Measurements from ENCODE around the gene PDCD7. TPM values are rescaled to one million over a fixed set of nuclear protein-coding genes. Genes with fewer than 3 reads are reported as not detected.
"Not testable (repeated sequence)": the region's sequence is repeated elsewhere in the genome, so short reads cannot be mapped to it uniquely, and the experiment has no call there.

The PDCD7 gene, protein sequence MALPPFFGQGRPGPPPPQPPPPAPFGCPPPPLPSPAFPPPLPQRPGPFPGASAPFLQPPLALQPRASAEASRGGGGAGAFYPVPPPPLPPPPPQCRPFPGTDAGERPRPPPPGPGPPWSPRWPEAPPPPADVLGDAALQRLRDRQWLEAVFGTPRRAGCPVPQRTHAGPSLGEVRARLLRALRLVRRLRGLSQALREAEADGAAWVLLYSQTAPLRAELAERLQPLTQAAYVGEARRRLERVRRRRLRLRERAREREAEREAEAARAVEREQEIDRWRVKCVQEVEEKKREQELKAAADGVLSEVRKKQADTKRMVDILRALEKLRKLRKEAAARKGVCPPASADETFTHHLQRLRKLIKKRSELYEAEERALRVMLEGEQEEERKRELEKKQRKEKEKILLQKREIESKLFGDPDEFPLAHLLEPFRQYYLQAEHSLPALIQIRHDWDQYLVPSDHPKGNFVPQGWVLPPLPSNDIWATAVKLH
- 20.3 TPM for polyA plus RNA-seq (2013, experiment 1 of 2)
- 19.4 TPM for polyA plus RNA-seq (2013, experiment 2 of 2)

DNA sequence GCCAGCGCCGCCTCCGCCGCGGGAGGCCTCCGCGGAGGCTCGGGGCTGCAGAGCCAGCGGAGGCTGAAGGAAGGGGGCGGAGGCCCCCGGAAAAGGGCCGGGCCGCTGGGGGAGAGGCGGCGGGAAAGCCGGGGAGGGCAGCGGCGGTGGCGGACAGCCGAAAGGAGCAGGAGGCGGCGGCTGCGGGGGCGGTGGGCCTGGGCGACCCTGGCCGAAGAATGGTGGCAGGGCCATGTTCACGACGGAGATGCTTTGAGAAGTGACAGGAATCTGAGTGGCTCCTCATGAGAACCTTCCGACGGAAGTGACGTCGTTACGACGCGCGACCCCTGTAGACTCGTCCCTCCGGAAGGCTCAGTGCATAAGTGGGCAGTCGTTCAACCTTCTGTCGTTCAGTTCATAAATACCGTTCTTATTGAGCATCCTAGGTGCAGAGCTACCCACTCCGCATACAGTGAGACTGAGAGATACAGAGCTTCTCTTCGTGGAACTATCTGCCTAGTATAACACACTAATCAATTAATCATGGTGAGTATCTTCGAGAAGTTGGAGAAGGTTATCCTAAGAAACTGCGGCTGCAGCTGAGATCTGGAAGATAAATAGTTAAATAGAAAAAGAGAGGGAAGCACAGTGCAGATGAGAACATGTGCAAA lies at the start of gene PDCD7:
PDCD7 (minus strand) TSS at position 261 of the 653 bp plus-strand sequence; CDS start at position 234, 27 bp downstream.
- peak within 1 kb of the TSS; percentile 77 to 95 for H3K4ac ChIP-seq (ENCODE audit: low read depth in 1 of 2, low read length in 2 of 2)
- no peaks in the 10 kb centered on the region for H3K9me3 ChIP-seq (ENCODE audit: control insufficient read depth, low read length)
- peak within 1 kb of the TSS; percentile 82 for H2BK5ac ChIP-seq (ENCODE audit: low read depth, low read length, poor library complexity, severe bottlenecking)
- H3K18ac ChIP-seq (ENCODE audit: low read depth in 1 of 2, low read length in 2 of 2): peak within 1 kb of the TSS; percentile 97 to 98
- peak within 1 kb of the TSS; percentile 86 for H2BK15ac ChIP-seq (ENCODE audit: low read depth, poor library complexity, severe bottlenecking)
- H3K23ac ChIP-seq (ENCODE audit: low read length in 2 of 2): peak within 1 kb of the TSS in 1 of 2 experiments; percentile 77
- H3K14ac ChIP-seq (ENCODE audit: low read length in 2 of 2): peak within 1 kb of the TSS in 1 of 2 experiments; percentile 97
- H3K79me1 ChIP-seq (replicated peaks; ENCODE audit: low read length, poor library complexity, severe bottlenecking): peaks cover 19% of the 10 kb centered on the region
- WGBS: under 1% methylated on average over 41 of the region's 45 CpGs
- H3K4me2 ChIP-seq (ENCODE audit: low read length, poor library complexity, severe bottlenecking): peak within 1 kb of the TSS; percentile 92
- peaks cover 2% of the 10 kb centered on the region for H3K4me1 ChIP-seq (ENCODE audit: control insufficient read depth, insufficient read depth, low read depth, low read length)
- H2BK120ac ChIP-seq (ENCODE audit: low read depth, low read length): peak within 1 kb of the TSS; percentile 77
- H3K9ac ChIP-seq (ENCODE audit: low read length): peak within 1 kb of the TSS; percentile 95
- peak within 1 kb of the TSS; percentile 90 for H2AFZ ChIP-seq (ENCODE audit: low read depth, low read length)
- H2BK12ac ChIP-seq (ENCODE audit: low read length in 2 of 2): peak within 1 kb of the TSS in 1 of 2 experiments; percentile 42
- no peaks in the 10 kb centered on the region for H3K27me3 ChIP-seq (ENCODE audit: control insufficient read depth in 1 of 2, insufficient read depth in 1 of 2, low read length in 2 of 2)
- peak within 1 kb of the TSS; percentile 97 for H4K8ac ChIP-seq (ENCODE audit: low read length)
- H2AK5ac ChIP-seq (ENCODE audit: low read length, severe bottlenecking): no peak within 1 kb of the TSS
- peaks cover 12 to 18% of the 10 kb centered on the region in 2 experiments for H3K36me3 ChIP-seq (ENCODE audit: control insufficient read depth in 1 of 2, insufficient read depth in 2 of 2, low read depth in 1 of 2, low read length in 2 of 2)
- peak; percentile 95 for DNase-seq
- H3K27ac ChIP-seq (ENCODE audit: low read length, poor library complexity, severe bottlenecking): peak within 1 kb of the TSS; percentile 57
- H3K4me3 ChIP-seq (ENCODE audit: insufficient read depth in 1 of 2, low read depth in 1 of 2, low read length in 2 of 2): peak within 1 kb of the TSS; percentile 91 to 93
- peak within 1 kb of the TSS; percentile 86 for H4K91ac ChIP-seq (ENCODE audit: low read length)

DNA sequence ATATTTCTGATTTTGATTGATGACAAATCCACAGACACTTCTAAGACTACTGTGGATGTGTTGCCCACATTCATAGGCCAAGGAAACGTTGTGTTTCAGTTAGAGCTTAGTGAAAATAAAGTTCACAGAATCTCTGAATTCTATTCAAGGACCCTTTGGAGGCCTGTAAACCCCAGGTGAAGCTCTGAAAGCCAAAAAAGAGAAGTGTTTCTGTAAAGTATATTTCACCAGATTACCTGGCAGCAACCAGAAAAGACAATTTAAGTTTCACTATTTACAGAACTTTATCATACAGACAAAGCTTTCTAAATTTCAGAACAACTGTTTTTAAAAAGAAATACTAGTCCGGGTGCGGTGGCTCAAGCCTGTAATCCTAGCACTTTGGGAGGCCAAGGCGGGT lies 48.9 kb upstream of the PDCD7 start:
- Histone ChIP-seq H2AK5ac (ENCODE audit: low read length, severe bottlenecking) (no peak overlapping the region), H3K79me1 (replicated peaks; ENCODE audit: low read length, poor library complexity, severe bottlenecking) (peaks cover 3% of the 10 kb centered on the region), H2BK12ac (ENCODE audit: low read length in 2 of 2) (no peak overlapping the region), H2BK5ac (ENCODE audit: low read depth, low read length, poor library complexity, severe bottlenecking) (no peak overlapping the region), H2BK120ac (ENCODE audit: low read depth, low read length) (no peak overlapping the region), H3K23ac (ENCODE audit: low read length in 2 of 2) (no peak overlapping the region), H3K9me3 (ENCODE audit: control insufficient read depth, low read length) (no peaks in the 10 kb centered on the region), H2BK15ac (ENCODE audit: low read depth, poor library complexity, severe bottlenecking) (no peak overlapping the region), H4K91ac (ENCODE audit: low read length) (no peak overlapping the region), H3K27ac (ENCODE audit: low read length, poor library complexity, severe bottlenecking) (no peak overlapping the region), H3K14ac (ENCODE audit: low read length in 2 of 2) (no peak overlapping the region), H3K4me2 (ENCODE audit: low read length, poor library complexity, severe bottlenecking) (no peak overlapping the region), H3K27me3 (ENCODE audit: control insufficient read depth in 1 of 2, insufficient read depth in 1 of 2, low read length in 2 of 2) (no peaks in the 10 kb centered on the region), H3K4me3 (ENCODE audit: insufficient read depth in 1 of 2, low read depth in 1 of 2, low read length in 2 of 2) (peak overlapping the region in 1 of 2 experiments; percentile 96), H4K8ac (ENCODE audit: low read length) (no peak overlapping the region), H3K4me1 (ENCODE audit: control insufficient read depth, insufficient read depth, low read depth, low read length) (peaks cover 8% of the 10 kb centered on the region), H3K9ac (ENCODE audit: low read length) (peak overlapping the region; percentile 41), H3K36me3 (ENCODE audit: control insufficient read depth in 1 of 2, insufficient read depth in 2 of 2, low read depth in 1 of 2, low read length in 2 of 2) (peaks cover 6 to 26% of the 10 kb centered on the region in 2 experiments), H3K4ac (ENCODE audit: low read depth in 1 of 2, low read length in 2 of 2) (no peak overlapping the region), H3K18ac (ENCODE audit: low read depth in 1 of 2, low read length in 2 of 2) (no peak overlapping the region), H2AFZ (ENCODE audit: low read depth, low read length) (no peak overlapping the region)
- 99% methylated on average over 4 of the region's 4 CpGs for WGBS
- DNase-seq: no peak

DNA sequence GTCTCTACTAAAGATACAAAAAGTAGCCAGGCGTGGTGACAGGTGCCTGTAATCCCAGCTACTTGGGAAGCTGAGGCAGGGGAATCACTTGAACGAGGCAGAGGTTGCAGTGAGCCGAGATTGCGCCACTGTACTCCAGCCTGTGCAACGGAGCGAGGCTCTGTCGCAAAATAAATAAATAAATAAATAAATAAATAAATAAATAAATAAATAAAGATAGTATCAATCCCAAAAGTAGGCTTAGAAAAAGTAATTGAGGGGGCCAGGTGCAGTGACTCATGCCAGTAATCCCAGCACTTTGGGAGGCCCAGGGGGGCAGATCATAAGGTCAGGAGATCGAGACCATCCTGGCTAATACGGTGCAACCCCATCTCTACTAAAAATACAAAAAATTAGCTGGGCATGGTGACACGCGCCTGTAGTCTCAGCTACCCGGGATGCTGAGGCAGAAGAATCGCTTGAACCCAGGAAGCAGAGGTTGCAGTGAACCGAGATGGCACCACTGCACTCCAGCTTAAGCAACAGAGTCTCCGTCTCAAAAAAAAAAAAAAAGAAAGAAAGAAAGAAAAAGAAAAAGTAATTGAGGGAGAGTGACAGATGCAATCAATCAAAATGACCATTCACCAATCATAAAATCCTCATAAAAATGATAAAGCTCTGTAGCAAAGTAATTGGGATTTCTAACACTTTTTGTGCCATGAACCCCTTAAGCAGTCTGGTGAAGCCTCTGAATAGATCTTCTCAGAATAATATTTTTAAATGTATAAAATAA lies 48.2 kb upstream of the PDCD7 start:
- not testable (repeated sequence) for H3K4me2 ChIP-seq (ENCODE audit: low read length, poor library complexity, severe bottlenecking); H2AFZ ChIP-seq (ENCODE audit: low read depth, low read length); H3K9me3 ChIP-seq (ENCODE audit: control insufficient read depth, low read length); H4K8ac ChIP-seq (ENCODE audit: low read length); H2BK120ac ChIP-seq (ENCODE audit: low read depth, low read length); H3K27ac ChIP-seq (ENCODE audit: low read length, poor library complexity, severe bottlenecking); H2BK15ac ChIP-seq (ENCODE audit: low read depth, poor library complexity, severe bottlenecking); H3K4me1 ChIP-seq (ENCODE audit: control insufficient read depth, insufficient read depth, low read depth, low read length); H3K14ac ChIP-seq (ENCODE audit: low read length in 2 of 2); H2BK12ac ChIP-seq (ENCODE audit: low read length in 2 of 2); H3K79me1 ChIP-seq (replicated peaks; ENCODE audit: low read length, poor library complexity, severe bottlenecking); DNase-seq; H4K91ac ChIP-seq (ENCODE audit: low read length); H3K27me3 ChIP-seq (ENCODE audit: control insufficient read depth in 1 of 2, insufficient read depth in 1 of 2, low read length in 2 of 2); H3K4ac ChIP-seq (ENCODE audit: low read depth in 1 of 2, low read length in 2 of 2); H2BK5ac ChIP-seq (ENCODE audit: low read depth, low read length, poor library complexity, severe bottlenecking); H2AK5ac ChIP-seq (ENCODE audit: low read length, severe bottlenecking); H3K4me3 ChIP-seq (ENCODE audit: insufficient read depth in 1 of 2, low read depth in 1 of 2, low read length in 2 of 2); H3K18ac ChIP-seq (ENCODE audit: low read depth in 1 of 2, low read length in 2 of 2); H3K23ac ChIP-seq (ENCODE audit: low read length in 2 of 2)
- Histone ChIP-seq H3K36me3 (ENCODE audit: control insufficient read depth in 1 of 2, insufficient read depth in 2 of 2, low read depth in 1 of 2, low read length in 2 of 2) (peaks cover 9 to 34% of the 10 kb centered on the region in 2 experiments), H3K9ac (ENCODE audit: low read length) (peak overlapping the region; percentile 41)
- WGBS: 94% methylated on average over 2 of the region's 15 CpGs
